Mesendoderm (in vitro differentiated cells): Measurements from ENCODE around the gene SLC9C2.
A peak's percentile ranks its signal among the peaks of the same experiment; 100 is the strongest.

Experiments used
- DNase-seq: peaks from one replicate; pipeline ENCODE4 v3.0.0; 2013
- H2AK5ac ChIP-seq: 2 replicates; pipeline ENCODE4 v1.6.1; 2013; ENCODE audit warnings: low read length, inconsistent platforms
- H2BK120ac ChIP-seq: 2 replicates; pipeline ENCODE4 v1.6.1; 2013; ENCODE audit warnings: low read depth, mild to moderate bottlenecking, low read length, moderate library complexity, mixed read lengths
- H2BK15ac ChIP-seq: replicated peaks from 2 replicates; pipeline ENCODE4 v1.6.1; 2013; ENCODE audit warnings: low read depth, mild to moderate bottlenecking, moderate library complexity
- H2BK5ac ChIP-seq: 2 replicates; pipeline ENCODE4 v1.6.1; 2013; ENCODE audit warnings: low read length, inconsistent platforms
- H3K18ac ChIP-seq: 2 replicates; pipeline ENCODE4 v1.6.1; 2013; ENCODE audit warnings: mild to moderate bottlenecking, low read length, mixed read lengths
- H3K23ac ChIP-seq: one replicate; pipeline ENCODE4 v1.6.1; 2013; ENCODE audit warnings: low read length
- H3K27ac ChIP-seq: 2 replicates; pipeline ENCODE4 v1.5.1; 2013; ENCODE audit warnings: low read depth, mild to moderate bottlenecking, inconsistent platforms, low read length, moderate library complexity
- H3K27me3 ChIP-seq: 2 replicates; pipeline ENCODE4 v1.6.1; 2013; ENCODE audit warnings: low read length, control low read depth, mild to moderate bottlenecking, inconsistent platforms; ENCODE audit not compliant: insufficient read depth, poor library complexity
- H3K36me3 ChIP-seq: 2 replicates; pipeline ENCODE4 v1.6.1; 2013; ENCODE audit warnings: low read length, inconsistent platforms; ENCODE audit not compliant: control insufficient read depth, insufficient read depth
- H3K4ac ChIP-seq: one replicate; pipeline ENCODE4 v1.6.1; 2013; ENCODE audit warnings: low read depth, mild to moderate bottlenecking, low read length, moderate library complexity
- H3K4me1 ChIP-seq: 2 replicates; pipeline ENCODE4 v1.6.1; 2013; ENCODE audit warnings: low read depth, low read length, inconsistent platforms; ENCODE audit not compliant: control insufficient read depth
- H3K4me2 ChIP-seq: 2 replicates; pipeline ENCODE4 v1.6.1; 2013; ENCODE audit warnings: low read length
- H3K4me3 ChIP-seq: 2 replicates; pipeline ENCODE4 v1.5.1; 2013; ENCODE audit warnings: mild to moderate bottlenecking, low read length
- H3K56ac ChIP-seq: one replicate; pipeline ENCODE4 v1.6.1; 2013; ENCODE audit warnings: low read length
- H3K79me1 ChIP-seq: 2 replicates; pipeline ENCODE4 v1.6.1; 2013; ENCODE audit warnings: low read length, inconsistent platforms
- H3K79me2 ChIP-seq: 2 replicates; pipeline ENCODE4 v1.6.1; 2013; ENCODE audit warnings: mild to moderate bottlenecking, low read length; ENCODE audit not compliant: control insufficient read depth, insufficient read depth
- H3K9ac ChIP-seq: 2 replicates; pipeline ENCODE4 v1.6.1; 2013; ENCODE audit warnings: low read length, inconsistent platforms
- H4K5ac ChIP-seq: one replicate; pipeline ENCODE4 v1.6.1; 2013; ENCODE audit warnings: low read length
- H4K8ac ChIP-seq: one replicate; pipeline ENCODE4 v1.6.1; 2013; ENCODE audit warnings: low read depth, mild to moderate bottlenecking, control low read depth, low read length, moderate library complexity
- WGBS: extraction: QIAGEN DNeasy Blood & Tissue Kit; methylation state at CpG from one replicate; pipeline ENCODE4 v1.1.7; 2013; ENCODE audit warnings: low lambda C conversion rate, missing lambda C conversion rate; ENCODE audit not compliant: insufficient coverage; ENCODE audit errors: extremely low coverage; 5-methylcytosine and 5-hydroxymethylcytosine counted together

SLC9C2 gene

DNA sequence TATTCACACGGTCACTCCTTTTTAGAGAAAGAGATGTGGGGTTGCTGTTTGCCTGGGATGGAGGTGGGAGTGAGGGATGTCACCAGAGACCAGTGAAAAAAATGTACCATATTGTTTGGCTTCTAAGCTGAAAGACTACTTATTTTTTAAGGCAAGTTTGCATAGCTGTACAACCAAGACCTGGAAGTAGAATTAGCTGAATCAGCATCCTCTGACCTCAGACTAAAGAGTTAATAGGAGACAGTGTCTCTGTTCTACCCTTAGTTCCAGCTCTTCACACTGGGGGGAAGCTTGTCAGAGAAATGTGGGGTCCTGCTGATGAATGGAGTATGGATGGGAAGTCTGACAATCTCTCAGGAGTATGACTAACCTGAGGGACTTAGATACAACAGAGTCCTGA is 41.6 kb downstream of the SLC9C2 start:
- Histone ChIP-seq H2AK5ac (no peak overlapping the region), H2BK120ac (no peak overlapping the region), H3K4me2 (no peak overlapping the region), H3K4ac (no peak overlapping the region), H3K4me3 (no peak overlapping the region), H3K79me2 (no peaks in the 10 kb centered on the region), H3K9ac (no peak overlapping the region), H3K36me3 (no peaks in the 10 kb centered on the region), H2BK5ac (no peak overlapping the region), H3K18ac (no peak overlapping the region), H3K27ac (no peak overlapping the region), H3K23ac (no peak overlapping the region), H3K4me1 (no peaks in the 10 kb centered on the region), H3K79me1 (no peaks in the 10 kb centered on the region), H3K27me3 (no peaks in the 10 kb centered on the region), H4K8ac (no peak overlapping the region), H4K5ac (no peak overlapping the region), H3K56ac (no peak overlapping the region), H2BK15ac (no peak overlapping the region)
- no CpG with 5 or more reads among the region's 1 CpG for WGBS
- no peak for DNase-seq

GRCh38 chr1:173560285-173560880 is 42.5 kb downstream of the SLC9C2 start:
- Histone ChIP-seq H3K9ac (no peak overlapping the region), H3K18ac (no peak overlapping the region), H3K4me2 (no peak overlapping the region), H3K27ac (no peak overlapping the region), H2BK5ac (no peak overlapping the region), H2BK120ac (no peak overlapping the region), H3K56ac (no peak overlapping the region), H3K36me3 (no peaks in the 10 kb centered on the region), H4K8ac (no peak overlapping the region), H3K79me1 (no peaks in the 10 kb centered on the region), H3K23ac (peak overlapping the region; percentile 10), H3K4me1 (no peaks in the 10 kb centered on the region), H3K4ac (no peak overlapping the region), H3K27me3 (no peaks in the 10 kb centered on the region), H2BK15ac (no peak overlapping the region), H3K79me2 (no peaks in the 10 kb centered on the region), H4K5ac (no peak overlapping the region), H2AK5ac (no peak overlapping the region), H3K4me3 (no peak overlapping the region)
- no peak for DNase-seq
- WGBS = no CpG with 5 or more reads among the region's 3 CpGs

GRCh38 chr1:173555651-173556305 is 47.1 kb downstream of the SLC9C2 start:
- Histone ChIP-seq H3K23ac (no peak overlapping the region), H3K79me1 (no peaks in the 10 kb centered on the region), H3K4me2 (no peak overlapping the region), H2BK15ac (no peak overlapping the region), H3K36me3 (no peaks in the 10 kb centered on the region), H3K27ac (no peak overlapping the region), H3K56ac (no peak overlapping the region), H3K4me1 (no peaks in the 10 kb centered on the region), H2AK5ac (no peak overlapping the region), H3K9ac (no peak overlapping the region), H2BK5ac (no peak overlapping the region), H3K18ac (no peak overlapping the region), H3K4me3 (no peak overlapping the region), H2BK120ac (no peak overlapping the region), H4K8ac (no peak overlapping the region), H3K27me3 (no peaks in the 10 kb centered on the region), H3K79me2 (no peaks in the 10 kb centered on the region), H4K5ac (no peak overlapping the region), H3K4ac (no peak overlapping the region)
- no peak for DNase-seq
- no CpG with 5 or more reads among the region's 5 CpGs for WGBS

DNA sequence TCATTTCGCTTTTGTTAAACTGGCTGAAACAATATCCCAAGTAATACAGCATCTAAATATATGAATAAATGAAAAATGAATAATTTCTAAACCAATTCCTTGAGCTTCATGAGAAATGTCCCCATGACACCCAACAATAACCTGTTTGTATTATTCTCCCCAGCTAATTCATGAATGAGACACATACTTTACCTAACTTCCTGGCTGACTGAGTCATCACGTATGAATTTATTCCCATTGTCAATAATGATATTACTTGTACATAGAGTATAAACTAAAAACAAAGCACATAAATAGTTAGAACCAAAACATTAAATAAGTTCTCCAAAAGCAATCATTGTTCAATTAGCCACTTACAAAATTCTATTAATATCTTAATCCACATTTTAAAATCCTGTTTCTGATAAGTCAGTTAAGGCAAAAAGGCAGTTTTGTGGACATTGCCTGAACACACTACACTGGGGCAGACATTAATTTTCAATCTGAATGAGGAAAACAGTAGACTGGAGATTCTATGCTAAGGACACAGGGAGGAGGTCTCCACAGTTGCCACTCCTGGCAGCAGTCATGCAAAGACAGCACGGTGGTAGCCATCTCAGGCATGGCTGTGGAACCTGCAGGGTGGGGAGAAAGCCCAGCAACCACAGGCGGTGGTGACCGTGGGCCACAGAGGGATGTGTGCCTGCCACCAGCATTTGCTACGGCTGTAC is 48.2 kb downstream of the SLC9C2 start:
- Histone ChIP-seq H3K9ac (no peak overlapping the region), H3K4me2 (no peak overlapping the region), H4K5ac (no peak overlapping the region), H3K18ac (no peak overlapping the region), H3K56ac (no peak overlapping the region), H2BK5ac (no peak overlapping the region), H2AK5ac (no peak overlapping the region), H2BK120ac (no peak overlapping the region), H3K23ac (no peak overlapping the region), H3K27ac (no peak overlapping the region), H3K4me1 (no peaks in the 10 kb centered on the region), H3K4ac (no peak overlapping the region), H2BK15ac (no peak overlapping the region), H3K36me3 (no peaks in the 10 kb centered on the region), H3K27me3 (no peaks in the 10 kb centered on the region), H3K79me1 (no peaks in the 10 kb centered on the region), H3K4me3 (no peak overlapping the region), H4K8ac (no peak overlapping the region), H3K79me2 (no peaks in the 10 kb centered on the region)
- no CpG with 5 or more reads among the region's 6 CpGs for WGBS
- no peak for DNase-seq

- Histone ChIP-seq H4K5ac (no peak overlapping the region), H3K79me1 (no peaks in the 10 kb centered on the region), H3K4me3 (no peak overlapping the region), H3K4me2 (no peak overlapping the region), H2BK5ac (no peak overlapping the region), H3K36me3 (no peaks in the 10 kb centered on the region), H2AK5ac (no peak overlapping the region), H3K23ac (no peak overlapping the region), H3K4ac (no peak overlapping the region), H3K4me1 (no peaks in the 10 kb centered on the region), H3K27me3 (no peaks in the 10 kb centered on the region), H3K79me2 (no peaks in the 10 kb centered on the region), H3K9ac (no peak overlapping the region), H3K18ac (no peak overlapping the region), H4K8ac (no peak overlapping the region), H2BK15ac (no peak overlapping the region), H3K27ac (no peak overlapping the region), H2BK120ac (no peak overlapping the region), H3K56ac (no peak overlapping the region)
- no CpG with 5 or more reads among the region's 4 CpGs for WGBS
- DNase-seq = no peak
These were observed 48.8 kb downstream of the SLC9C2 start for GRCh38 chr1:173554089-173554488.
